ENCODE measurements around the gene RXRA. TPM values are rescaled to one million over a fixed set of nuclear protein-coding genes. Genes with fewer than 3 reads are reported as not detected.

The RXRA gene
- total RNA-seq, 1 donor from 2014 or later = 29.6 TPM

DNA sequence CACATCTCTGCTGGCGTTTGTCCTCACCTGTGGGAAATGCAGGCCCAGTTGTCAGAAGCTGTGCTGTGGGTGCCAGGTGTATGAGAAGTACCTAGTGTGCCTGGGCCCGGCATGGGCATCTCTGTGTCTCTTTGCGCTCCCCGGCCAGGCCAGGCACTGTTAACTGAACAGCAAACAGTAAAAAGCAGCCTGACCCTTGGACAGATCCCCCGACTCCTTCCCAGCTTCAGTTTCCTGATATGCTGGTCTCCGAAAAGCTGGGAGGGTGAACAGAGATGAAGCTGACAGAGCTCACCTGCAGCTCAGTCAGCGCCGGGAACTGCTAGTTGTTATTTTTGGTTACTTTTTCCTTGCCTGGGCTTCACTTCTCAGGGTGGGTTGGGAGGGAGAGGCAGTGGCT lies 28.9 kb downstream of the RXRA start:
- DNase-seq = no peak

DNA sequence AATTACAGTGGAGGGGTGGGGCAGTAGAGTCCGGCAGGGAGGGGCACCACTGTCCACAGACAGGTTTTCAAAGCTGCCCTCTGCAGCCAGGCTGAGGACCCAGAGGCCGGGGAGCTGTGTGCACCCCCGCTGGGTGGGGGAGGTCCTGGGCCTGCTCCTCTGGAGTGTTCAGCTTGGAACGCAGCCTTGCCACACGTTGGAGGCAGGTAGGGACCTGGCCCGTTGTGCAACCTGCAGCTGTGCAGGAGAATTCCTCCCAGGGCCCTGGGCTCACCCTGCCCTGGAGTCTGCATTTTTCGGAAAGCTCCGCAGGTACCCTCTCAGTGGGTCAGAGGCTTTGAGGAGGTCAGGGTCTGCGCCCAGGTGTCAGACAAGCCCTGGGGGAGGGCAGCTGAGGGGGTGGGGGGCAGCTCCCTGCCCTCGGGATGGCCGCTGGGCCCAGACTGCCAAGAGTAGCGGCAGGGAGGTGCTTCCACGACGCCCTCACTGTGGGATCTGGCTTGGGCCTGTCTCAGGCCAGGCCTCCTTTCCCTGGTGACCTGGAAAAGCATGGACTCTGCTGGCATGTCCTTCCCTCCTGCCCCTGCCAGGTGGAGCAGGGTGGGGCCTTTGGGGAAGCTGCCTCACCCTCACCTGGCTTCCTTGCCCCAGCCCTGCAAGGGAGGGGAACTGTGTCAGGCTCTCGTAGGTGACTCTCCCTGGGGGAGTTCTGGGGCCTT lies 29.5 kb downstream of the RXRA start:
- DNase-seq = no peak

DNA sequence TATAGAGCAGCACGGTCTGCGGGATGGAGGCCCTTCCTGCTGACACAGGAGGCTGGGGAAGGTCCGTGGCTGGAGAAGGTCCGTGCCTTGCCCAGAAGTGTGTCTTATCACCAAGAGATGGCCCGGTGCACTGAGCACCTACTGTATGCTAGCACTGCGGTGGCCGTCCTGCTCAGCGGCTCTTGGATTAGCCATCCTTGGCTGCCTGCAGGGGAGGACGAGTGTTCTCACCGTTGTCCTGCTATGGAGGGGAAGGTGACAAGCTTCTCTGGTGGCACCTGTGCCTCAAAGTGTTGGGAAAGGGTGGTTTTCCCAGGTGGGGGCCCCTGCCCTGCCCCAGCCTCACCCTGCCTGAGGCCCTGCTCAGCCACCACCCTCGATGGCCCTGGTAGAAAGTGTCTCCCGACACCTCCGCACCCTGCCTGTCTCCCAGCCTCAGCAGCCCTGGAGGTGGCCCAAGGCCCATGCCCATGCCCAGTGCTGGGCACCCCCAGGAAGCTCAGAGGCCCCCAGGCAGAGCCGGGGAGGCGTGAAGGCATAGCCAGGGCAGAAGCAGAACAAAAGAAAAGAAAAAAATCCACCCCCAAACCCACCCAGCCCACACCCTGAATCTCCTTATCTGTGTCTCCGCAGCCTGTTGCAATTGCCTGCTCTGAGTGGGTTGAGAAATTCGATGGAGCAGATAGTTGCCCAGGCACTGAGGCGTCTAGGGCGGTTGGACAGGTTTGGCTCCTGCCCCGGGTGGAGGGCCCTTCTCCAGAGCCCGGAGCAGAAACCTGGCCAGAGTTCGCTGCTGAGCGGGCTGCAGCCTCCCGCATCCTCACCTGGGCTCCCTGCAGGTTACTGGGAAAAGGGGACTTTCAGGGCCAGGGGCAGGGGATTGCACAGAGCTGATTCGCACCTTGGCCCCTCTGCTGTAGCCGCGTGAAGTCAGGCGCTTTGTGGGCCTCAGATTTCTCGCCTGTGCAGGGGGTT lies 30.5 kb downstream of the RXRA start:
- DNase-seq = no peak

DNA sequence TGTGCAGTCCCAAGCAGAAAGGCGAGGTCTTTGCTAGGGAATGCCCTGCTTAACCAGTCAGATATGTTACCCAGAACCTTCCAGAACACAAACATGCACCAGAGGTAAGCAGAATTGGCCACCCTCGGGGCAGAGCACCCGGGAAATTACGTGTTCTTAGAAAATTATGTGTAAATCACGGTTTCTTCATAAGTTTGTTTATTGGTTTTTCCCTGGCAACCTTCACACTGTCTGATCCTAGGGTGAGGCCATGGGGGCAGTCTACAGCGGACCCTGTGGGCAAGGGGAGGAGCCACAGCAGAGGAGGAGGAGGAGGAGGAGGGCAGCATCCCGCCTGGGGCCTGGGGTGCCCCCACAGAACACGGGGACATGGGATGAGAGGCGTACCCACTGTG lies 31.4 kb downstream of the RXRA start:
- no peak for DNase-seq

DNA sequence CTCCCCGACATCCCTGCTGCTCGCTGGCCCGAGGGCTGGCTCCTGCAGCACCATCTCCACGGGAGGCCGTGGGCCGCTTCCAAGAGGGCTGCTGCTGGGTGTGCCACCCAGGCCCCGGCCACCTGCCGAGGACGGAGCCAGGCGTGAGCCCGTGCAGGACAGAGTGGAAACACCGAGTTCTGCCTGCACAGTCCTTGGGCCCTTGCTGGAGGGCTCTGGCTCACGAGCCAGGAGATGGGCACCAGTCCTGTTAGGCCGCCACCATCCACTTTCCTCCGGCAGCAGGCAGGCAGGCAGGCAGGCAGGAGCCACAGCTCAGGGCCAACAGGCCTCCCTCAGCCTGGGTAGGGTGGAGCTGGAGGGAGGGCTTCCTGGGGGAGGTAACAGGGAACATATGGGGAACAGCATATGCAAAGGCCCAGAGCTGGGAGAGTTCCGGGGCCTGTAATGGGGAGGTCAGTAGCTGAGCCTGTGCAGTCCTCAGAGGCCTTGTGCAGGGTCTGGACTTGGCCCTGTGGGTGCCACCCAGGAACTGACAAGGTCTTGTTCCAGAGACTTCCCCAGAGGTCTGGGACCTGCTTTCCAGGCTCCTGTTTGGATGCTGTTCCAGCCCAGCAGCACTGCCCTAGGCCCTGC lies 31.9 kb downstream of the RXRA start:
- DNase-seq = no peak

DNA sequence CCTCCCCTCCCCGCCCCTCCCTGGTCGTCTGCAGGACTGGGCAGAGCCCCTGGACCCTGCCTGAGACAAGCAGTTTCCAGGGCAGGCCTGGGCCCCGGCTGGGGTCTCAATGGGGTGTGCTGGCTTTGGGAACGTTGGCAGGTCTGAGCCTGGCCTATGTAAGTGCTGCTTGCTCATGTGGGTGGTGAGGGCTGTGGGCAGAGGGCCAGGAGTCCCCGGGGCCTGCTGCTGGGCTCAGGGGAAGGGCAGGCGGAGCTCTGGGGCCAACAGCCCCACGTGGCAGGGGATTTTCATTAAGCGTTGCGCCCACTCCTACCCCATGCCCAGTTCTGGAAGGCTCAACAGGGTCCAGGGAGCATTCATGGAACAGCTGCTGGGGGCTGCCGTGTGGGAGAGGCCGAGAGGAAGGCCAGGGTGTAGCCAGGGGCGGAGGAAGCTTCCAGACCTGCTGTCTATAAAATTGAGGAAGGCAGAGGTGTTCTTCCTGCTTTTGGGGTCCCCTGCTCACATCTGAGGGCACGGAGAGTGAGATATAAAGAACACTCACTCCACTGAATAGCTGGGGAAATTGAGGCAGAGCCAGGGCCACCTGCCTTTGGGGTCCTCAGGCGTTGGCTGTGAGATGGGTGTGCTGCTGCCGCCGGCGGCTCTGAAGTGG lies 32.5 kb downstream of the RXRA start:
- DNase-seq = no peak

DNA sequence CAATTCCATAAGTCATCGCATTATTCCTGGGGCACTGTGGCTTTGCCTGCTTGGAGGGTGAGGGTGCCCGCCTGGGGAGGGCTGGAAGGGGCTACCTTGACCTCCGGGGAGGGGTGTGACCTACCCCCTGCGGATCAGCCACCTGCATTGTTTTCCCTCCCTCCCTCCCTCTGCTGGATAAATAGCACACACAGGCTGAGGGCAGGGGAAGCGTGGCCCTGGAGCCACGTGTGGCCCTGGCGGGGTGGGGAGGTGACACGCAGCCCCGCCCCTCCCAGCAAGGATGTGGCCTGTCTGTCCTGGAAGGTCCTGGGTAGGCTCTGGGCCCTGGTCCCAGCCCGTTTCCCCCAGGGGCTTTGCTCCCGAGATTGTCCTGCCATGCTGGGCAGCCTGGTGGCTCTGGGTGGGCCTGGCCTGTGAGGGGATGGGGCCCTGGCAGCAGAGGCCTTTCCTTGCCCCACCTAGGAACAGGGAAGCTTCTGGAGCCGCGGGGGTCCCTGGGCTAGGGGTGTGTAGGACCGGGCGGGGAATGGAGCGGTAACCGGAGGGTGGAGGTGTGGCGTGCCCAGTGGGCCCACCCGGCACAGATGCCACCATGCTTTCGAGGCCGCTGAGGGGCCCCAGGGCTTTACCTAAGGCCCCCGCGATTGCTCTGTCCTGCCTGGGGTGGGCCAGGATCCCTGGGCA lies 33.4 kb downstream of the RXRA start:
- DNase-seq = no peak

DNA sequence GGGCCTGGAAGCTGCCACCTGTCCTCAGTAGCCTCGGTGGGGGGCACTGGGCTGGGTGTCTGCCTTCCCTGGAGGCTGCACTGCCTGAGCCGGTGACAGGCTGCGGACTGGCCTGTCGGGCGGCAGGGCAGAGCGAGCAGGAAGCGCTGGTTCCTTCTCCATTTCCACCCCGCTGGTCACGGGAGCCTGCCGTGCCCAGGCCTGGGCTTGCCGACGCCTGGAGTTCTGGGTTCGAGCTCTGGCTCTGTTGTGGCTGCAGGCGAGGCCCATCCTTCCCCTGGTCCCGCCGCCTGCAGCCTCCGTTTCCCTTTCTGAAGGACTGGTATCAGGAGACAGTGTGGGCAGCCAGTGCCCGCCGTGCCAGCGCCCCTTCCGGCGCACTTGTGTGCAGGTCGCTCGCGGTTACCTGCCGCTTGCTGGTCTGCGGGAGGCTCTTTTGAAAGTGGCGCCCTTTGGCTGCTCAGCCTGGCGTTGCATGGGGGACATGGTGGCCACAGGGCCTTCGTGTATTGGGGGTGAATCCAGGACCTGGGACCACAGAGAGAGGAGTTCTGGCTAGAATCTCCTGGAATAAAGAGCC lies 34.0 kb downstream of the RXRA start:
- DNase-seq = no peak

DNA sequence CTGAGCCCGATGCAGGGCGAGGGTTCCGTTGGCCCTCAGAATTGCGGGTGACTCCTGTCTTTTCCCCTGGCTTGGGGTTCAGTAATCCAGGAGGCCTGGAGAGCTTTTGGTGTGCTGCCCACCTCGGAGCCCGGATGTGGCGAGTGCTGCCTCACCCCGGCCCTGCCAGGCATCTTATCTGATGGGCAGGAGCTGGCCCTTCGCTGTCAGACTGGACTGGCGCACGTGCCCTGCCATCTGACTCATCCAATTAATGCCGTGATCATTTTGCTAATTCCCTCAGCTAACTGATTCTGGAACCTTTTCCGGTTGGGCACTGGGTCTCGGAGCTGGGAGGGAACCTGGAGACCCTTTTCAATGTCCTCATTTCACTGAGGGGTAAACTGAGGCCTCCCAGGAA lies 34.6 kb downstream of the RXRA start:
- no peak for DNase-seq

DNA sequence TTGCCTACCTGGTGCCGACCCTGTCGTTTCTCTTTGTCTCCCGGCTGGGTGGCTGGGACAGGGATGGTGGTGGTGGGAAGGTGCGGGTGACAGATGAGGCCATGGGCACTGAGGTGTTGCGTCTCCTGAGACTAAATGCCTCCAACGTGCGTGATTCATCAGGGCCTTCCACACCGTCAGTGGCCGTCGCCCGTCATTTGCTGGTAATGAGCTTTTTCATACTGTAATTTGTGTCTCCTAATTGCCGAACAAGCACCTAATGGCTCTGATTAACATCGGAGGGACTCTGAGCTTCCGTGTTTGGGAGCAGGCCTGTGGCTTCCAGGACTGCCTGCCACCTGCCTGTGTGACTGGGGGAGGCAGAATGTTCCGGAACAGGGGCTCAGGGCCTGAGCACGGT lies 35.2 kb downstream of the RXRA start:
- DNase-seq = no peak

DNA sequence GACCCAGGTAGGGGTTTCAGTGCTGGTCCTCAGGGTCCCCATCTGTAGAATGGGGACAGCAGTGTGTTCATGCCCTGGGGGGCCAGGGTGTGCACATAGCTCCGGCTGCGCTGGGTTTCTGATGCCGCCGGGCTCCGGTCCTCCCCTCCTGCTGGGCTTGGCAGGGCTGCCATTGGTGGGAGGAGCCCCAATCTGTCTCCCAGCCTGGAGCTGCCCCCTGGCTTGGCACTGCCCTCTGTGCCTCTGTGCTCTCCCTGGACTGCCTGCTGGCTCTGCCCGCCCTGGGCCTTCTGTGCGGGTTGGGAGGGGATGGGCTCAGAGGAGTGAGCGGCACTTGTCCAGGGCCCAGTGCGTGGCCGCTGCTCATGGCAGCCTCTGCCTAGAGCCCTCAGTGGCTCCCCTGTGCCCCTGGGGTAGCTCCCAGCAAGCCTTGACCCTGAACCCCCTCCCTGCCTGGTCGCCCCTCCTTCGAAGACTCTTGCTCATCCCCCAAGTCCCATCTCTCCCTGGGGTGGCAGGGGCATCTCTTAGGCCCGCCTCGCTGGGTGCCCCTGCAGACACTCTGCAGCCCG lies 35.7 kb downstream of the RXRA start:
- no peak for DNase-seq

DNA sequence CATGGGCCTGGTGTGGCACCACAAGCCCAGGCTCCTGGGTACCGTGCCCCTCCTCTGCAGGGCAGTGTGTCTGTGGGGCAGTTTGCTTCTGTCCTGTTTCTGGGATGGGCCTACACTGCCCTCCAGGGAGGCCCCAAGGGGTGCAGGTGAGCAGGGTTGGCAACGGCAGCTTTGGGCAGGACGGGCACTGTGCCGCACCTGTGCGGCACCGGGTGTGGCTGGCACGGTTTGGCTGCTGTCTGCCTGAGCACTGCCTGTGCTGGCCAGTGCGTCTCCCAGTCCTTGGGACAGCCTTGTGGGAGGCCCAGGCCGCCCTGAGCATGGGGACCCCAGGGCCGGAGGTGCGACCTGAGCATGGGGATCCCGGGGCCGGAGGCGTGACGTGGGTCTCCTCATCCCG lies 37.2 kb downstream of the RXRA start:
- no peak for DNase-seq

DNA sequence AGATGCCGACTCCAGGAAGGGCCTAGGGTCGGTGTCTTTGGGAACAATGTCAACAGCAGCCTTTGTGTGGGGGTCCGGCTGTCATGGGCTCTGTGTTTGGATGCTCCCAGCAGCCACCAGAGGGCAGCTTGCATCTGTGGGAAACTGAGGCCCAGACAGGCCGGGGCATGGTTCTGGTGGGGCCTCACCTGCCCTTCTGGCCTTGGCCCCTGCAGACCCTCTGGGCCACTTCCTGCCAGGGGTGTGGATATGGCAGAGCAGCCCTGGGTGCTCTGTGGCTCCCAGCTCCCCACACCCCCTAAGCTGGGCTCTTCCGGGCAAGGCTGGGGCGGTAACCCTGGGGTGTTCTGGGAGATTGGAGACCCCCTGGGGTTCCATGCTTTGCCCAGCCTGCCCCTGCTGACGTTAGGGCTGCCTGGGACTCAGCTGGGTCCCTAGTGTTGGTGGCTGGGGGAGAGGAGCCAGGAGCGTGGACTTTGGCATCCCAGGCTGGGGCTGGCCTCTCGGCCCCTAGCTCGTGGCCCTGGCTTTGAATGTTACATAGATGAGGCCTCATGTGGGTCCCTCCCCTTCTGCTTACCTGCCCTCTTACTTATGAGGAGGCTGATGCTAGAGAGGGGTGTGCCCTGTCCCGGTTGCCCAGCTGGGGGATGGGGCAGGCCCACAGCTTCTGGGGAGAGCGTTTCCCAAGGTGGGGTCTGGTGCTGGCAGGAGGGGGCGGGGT lies 38.3 kb downstream of the RXRA start:
- DNase-seq = no peak

DNA sequence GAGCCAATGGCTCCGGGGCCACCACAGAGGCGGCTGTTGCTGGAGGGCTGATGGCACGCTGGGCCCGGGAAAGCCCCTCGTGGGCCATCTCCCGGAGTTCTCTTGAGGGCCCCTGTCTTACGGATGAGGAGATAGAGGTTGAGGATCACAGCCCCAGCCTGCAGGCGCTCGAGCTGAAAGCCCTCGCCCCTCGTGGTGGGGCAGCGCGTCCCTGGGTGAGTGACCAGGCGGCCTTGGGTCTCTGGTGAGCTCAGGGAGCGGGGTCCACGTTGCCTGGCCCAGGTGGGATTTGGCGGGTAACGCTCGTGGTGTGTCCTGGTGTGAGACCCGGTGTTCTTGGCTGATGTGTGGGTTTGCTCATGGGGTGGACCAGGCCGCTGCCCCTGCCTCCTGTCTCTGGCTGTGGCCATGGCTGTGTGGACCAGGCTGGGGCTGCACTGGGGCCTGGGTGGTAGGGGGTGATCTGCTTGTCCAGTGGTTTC lies 38.9 kb downstream of the RXRA start:
- no peak for DNase-seq

DNA sequence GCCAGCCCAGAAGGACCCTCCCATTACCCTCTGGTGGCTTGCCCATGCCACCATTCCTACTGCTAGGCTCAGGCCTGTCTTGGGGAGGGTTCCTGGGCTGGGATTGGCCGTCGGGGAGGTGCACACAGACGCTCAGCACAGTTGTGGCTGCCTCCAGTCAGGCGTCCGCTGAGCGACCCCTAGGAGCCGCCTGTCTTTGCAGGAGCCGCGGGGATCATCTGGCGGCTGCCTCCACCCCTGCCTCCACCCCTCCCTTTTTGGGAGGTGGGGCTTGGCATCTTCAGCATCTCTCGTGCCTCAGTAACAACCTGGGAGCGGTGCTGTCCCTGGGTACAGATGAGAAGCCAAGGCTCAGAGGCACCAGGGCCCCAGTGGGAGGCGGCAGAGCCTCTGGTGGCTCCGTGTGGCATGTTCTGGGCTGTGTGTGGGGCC lies 39.6 kb downstream of the RXRA start:
- peak; percentile 86 for DNase-seq

DNA sequence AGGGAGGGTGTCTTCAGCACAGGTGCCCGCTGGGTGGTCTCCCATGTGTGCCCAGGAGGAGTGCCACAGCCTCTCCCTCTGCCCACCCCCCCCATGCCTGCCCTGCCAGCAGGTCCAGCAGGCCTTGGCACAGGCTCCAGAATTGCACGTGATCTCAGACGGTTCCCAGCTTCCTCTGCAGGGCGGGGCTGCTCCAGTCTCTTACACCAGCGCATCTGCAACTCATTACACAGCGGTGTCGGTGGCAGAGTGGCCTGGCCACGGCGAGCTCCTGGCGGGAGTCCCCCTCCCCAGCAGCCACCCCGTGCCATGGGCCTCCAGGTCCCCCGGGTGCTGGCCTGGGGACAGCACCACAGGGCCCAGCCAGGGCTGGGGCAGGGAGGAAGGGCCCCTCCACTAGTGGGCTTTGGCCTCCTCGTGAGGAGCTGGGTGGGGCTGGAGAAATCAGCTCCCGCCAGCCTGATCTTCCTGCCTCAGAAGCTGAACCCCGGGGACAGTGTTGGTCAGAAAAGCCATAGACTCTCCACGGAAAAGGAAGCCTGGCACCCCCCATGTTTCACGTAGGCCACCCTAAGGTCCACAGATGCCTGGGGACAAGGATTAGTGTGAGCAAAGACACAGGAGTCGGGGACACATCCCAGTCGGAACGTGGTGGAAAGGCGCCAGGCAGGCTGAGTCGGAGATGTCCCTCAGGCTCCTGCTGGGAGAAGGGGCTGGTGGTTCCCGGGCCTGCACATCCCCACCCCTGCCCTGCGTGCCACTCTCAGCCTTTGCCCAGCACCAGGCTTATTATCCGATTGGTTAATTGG lies 40.2 kb downstream of the RXRA start:
- peak; percentile 86 for DNase-seq

DNA sequence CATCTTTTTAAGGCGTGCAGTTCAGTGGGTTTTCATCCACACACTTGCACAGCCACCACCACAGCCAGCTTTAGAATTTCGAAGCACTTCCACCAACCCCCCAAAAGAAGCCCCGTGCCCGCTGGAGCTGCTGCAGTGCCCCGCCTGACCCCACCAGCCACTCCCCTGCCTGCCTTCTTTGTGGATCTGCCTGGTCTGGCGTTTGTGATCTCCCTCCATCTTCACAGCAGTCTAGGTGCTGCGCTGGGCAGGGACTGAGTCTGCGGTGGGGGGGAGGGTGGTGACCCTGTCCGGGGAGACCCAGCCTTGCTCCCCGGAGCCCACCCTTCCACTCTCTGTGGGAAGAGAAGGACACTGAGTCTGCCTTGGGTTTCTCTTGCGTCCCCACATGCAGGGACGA lies 40.8 kb downstream of the RXRA start:
- DNase-seq = no peak

DNA sequence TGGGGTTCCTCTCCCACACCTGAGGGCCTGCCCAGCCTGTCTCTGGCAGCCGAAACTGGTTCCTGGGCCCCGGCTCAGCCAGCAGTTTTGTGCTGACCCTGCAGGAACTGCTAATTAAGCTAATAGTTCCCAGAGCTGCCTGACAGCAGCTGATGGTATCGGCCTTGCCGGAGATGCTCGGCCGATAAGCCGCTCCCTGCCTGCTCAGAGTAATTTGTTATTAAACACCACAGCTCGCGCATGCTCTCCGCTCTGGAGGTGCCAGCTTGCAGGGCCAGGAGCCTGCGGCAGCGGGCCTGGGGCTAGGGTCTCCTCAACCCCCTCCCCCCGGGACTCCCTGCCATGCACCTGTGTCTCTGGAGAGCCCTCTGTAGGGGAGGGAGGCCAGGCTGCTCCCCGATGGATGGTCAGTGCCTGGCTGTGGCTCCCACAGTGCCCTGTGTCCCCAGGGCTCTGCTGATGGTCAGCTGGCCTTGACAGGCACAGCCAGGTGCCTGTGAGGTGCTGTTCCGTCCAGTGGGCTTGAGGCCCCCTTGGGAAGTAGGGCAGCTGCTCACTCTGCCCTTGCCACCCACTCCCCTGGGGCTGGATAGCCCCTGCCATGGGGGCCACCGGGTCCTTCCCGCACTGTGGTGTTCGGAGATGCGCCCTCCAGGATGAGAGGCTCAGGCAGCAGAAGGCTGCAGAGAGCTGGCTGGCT lies 41.7 kb downstream of the RXRA start:
- no peak for DNase-seq

DNA sequence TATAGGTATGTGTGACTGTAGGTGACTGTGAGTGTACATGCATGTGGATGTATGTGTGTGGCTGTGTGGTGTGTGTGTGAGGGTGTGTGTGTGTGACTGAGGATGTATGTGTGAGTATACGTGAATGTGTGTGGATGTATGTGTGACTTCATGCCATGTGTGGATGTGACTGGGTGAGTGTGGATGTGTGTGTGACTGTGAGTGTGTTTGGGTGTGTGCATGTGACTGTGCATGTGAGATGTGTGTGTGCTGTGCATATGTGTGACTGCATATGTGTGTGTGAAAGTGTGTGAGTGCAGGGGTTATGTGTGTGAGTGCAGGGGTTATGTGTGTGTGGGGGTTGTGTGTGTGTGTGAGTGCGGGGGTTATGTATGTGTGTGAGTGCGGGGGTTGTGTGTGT lies 42.3 kb downstream of the RXRA start:
- DNase-seq = no peak

Measured in skin of body (tissue), 2 donors.